Activated CD4-positive, CD25-positive, alpha-beta regulatory T cell treated with anti-CD3 and anti-CD28 coated beads, Interleukin-2, amount 50 U/mL, for 24 hours (primary cell): ENCODE data around the gene ADGRL1.
"Not testable (repeated sequence)": the region's sequence is repeated elsewhere in the genome, so short reads cannot be mapped to it uniquely, and the experiment has no call there.

Experiments
- ATAC-seq, 2 donors: fragments of 150-1000 bp; cut with Tn5 transposase; one replicate each; pipeline ENCODE4 v1.10.0; 2021; ENCODE audit warnings: mild to moderate bottlenecking in 1 of 2, moderate library complexity in 1 of 2

Gene ADGRL1

DNA sequence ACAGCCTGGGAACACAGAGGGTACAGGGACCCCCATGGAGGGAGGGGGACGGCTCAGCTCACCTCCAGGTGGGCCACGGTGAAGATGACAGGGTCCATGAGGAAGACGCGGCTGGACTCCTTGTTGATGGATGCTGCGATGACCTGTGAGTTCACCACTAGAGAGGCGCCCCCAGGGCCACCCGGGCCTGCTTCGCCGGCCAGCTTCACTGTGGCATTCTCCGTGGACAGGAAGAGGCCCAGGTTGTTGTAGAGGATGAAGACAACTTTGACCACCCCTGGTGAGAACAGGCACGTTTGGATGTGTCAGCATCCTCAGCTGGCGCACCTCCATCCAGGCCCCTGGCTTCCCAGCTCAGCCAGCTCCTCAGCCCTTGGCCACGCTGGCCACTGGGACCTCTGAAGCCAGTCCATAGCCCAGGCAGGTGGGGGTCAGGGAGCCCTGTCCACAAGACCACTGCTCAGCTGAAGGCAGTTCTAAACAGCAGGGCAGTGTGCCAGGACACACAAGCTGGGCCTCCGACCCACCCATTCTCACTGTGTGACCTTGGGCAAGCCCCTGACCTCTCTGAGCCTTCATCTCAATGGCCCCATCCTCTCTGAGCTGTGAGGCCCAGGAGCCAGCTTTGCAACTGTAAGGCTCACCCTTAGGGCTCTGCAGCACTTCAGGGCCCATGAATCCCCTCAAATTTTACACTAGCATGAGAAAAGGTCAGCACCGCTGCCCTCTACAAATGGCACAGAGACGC is 47.5 kb downstream of the ADGRL1 start:
- no peak for ATAC-seq

DNA sequence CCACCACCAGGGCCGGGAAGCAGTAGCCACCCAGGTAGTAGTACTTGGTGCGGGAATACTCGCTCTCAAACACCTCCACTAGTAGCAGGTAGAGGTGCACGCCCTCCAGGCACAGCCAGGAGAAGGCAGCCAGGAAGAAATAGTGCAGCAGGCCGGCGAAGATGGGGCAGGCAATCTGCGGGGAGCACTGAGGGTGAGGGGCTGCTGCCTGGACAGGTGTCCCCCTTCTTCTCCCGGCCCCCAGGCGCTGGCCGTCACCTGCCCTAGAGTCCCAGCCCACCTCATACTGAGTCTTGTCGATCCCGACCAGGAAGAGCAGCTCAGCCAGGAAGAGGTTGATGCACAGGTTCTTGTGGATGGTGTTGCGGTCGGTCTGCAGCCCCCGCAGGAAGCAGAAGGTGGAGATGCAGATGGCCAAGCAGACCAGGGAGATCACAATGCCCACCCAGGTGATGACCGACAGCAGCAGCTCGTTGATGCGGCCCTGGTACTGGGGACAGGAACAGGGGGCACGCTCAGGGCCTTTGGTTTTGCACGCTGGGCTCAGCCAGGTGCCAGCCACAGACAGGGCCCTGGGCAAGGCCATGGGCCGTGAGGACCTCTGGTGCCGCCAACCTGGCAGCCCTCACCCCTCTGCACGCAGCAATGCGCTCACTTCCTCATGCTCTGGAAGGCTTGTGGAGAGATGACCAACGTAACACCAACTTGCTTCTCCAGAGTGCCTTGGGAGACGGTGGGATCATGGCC is 48.8 kb downstream of the ADGRL1 start:
- ATAC-seq: no peak

DNA sequence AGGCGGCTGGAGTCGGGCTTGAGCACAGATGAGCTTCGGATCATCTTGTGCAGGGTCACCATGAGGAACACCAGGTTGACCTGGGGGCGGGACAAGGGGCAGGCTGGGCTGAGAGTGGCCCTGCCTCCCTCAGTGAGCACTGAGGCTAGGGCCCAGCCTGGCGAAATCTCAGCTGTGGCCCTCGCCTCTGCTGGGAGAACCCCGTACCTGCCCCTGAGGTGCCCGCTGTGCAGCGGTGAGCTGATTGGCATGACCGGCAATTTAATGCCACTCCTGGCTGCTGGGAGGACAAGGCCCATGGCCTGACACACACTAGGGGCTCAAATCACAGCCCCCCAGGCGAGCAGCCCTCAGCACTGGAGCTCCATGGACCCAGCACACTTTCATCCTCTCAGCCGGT is 49.8 kb downstream of the ADGRL1 start:
- ATAC-seq: no peak

DNA sequence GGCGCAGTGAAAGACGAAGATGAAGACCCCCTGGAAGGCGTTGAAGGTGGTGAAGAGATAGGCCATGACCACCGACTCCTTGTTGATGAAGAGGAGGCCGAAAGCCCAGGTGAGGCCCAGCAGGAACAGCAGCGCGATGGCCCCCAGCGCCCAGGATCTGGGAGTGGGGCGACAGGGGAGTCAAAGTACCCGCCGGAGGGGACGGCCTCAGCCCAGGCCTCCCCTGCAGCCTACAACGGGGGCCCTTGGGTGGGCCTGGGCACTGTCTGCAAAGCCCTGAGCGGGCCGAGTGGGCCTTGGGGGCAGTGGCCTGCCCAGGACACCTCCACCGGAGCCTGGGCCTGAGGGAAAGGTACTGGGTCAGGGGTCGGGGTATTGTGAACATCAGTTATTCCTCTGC is 50.6 kb downstream of the ADGRL1 start:
- ATAC-seq: no peak

DNA sequence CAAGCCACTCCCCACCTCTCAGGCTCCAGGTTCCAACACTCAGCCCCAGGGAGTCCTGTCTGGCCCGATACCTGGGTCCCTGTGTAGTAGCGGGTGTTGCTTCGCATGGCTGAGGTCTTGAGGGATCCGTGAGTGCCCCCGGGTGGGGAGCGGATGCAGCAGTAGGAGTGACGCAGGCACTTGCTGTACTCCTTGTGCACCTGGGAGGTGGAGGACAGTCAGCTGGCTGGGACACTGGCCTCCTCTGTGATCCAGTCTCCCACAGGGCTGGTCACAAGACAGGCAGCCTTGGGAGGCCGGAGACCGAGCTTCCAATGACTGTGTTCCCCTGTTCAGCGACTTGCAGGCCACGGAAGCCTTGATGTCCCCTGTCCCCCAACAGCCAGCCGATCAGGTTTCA is 53.3 kb downstream of the ADGRL1 start:
- no peak for ATAC-seq

DNA sequence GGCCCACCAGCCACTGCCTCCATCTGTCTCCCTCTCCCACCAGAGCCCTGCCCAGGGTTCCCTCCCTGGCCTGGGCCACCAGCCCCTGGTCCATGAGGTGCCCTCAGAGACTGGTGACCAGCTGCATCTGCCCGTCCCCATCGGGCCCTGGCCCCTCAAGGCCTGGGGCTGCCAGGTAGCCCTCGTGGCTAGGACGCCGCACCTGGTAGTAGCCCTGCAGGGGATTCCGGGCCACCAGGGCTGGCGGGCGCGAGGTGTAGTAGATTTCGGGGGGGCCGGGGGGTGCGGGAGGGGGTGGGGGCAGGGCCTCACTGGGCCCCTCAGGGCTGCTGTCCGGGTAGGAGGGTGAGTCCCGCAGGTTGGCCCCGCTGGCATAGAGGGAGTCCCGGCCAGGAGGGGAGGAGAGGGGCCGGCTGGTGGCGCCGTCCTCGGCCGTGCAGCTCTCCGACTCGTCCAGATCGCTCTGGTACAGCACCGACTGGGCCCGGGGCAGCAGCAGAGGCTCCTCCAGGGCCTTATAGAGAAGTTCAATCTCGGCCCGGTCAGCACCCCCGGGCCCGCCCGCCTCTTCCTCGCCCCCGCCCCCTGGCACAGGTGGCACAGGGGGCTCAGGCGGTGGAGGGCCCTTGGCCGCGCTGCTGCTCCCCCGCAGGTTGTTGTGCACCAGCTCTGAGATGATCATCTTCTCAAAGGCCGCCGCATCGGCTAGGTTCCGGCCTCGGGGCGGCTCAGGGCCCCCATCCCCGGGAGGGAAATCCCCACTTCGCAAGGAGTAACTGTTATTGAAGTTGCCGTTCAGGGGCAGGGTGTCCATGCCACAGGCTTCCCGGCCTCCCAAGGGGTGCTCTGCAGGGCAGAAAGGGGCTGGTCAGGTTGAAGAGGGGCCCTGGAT is 55.0 kb downstream of the ADGRL1 start:
- ATAC-seq: no peak

DNA sequence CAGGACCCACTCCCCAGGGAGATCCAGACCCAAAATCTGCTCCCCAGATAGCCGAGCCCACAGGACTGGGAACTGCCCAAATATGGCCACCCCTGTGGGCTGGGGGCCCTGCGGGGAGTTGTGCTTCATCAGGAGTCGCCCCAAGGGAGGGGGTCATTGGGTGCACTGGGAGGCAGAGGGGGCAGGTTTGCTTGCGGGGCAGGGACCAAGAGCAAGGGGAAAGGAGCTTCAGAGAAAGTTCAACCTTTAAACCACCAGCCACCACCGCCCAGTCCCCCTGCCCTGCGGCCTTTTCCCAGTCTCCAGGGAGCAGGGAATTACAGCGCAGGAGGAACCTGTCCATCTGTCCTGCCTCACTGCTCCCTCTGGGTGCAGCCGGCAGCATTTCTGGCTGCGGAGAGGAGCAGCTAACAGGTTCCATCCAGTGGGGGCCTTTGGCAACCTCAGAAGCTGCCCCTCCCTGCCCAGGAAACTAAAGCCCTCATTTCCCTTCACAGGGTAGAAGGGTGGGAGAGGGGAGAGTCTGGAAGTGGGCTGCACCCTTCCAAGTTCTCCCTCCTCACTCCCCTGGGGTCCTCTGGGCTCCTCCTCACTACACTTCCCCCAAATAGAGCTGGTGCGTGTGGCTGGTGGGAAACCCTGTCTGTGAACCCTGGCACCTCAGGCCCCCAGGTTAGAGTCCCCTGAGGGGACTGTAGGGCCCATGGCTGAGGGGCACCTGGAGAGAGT is 55.8 kb downstream of the ADGRL1 start:
- ATAC-seq: no peak

DNA sequence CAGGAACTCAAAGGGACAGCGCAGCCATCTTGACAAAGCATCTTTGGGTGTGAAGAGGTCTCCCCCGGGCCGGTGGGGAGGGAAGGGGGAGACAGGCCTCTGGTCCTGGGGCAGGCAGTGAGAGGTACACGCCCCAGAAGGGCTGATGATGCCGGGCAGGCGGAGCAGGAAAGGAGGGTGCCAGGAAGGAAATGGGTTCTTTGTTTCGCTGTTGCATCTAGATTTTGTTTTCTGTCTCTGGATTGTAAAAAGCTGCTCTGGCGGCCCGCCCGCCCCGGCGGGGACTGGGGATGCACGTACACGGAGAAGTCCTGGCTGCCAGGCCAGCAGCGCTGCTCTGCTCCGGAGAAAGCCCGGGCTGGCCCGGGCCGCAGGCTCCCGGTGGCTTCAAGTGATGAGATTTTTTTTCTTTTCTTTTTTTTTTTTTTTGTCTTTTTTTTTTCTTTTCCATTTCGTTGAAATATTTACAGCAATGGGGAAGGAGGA is 56.4 kb downstream of the ADGRL1 start:
- peak; percentile 66 to 73 for ATAC-seq

DNA sequence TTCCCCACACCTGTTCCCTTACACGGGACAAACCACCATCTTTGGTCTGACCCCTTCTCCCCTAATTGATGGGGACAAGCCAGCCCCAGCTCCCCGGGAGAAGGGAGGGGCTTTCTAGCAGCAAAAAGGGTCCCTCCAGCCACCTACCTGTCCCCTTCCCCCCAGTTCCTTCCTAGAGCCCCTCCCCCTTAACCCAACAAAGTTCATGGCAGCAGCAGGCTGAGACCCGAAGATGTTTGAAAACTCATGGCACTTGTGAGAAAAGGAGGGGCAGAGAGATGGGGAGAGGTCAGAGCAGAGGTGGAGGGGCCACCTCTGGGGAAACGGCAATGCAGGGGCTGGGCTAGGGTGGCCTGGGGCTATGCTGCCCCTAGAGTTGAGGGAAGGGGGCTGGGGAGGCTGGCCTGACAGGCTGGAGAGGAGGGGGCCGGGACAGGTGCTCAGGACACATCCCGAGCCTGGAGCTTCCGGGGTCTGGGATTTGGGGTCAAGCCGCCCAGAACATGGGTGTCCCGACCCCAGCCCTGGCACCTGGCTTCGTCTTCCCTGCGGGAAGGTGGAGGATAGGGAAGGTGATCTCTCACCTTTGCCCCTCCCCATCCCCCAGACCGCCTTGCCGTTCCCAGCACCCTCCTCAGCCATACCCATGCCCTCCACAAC is 57.1 kb downstream of the ADGRL1 start:
- peak in 1 of 2 donors; percentile 8 for ATAC-seq

DNA sequence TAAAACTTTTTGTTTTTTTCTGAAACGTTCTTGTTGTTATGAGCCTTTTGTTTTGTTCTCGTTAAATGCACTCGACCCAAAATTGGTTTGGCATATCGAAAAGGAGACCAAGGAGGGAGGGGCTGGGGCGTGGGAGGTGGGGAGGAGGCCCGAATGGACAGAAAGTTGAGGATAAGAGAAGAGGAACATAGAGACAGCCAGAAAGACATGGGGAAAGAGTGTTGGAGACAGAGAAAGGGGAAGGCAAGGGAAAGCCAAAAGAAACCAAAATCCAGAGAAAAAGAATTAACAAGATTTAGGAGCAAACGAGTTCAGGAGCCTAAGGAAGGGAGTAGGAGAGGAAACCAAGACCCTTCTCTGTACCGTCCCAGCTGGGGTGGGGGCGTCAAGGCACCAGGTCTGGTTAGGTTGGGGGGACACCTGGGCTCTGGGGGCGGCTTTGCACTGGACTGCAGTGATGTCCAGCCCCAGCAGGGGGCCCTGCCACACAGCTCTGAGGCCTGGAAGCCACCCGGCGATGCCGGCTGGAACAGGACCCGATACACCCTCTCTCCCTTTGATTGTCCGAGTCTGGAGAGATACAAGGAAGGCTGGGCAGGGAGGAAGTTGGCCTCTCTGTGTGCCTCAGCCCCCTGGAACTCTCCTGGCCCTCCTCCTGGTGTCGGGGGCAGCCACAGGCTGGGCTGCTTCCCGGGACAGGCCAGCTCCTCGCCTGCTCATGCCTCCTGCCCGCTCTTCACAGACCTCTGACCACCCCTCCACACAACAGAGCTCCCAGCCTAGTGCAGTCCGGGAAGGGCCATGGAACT is 58.0 kb downstream of the ADGRL1 start:
- peak; percentile 51 to 56 for ATAC-seq

DNA sequence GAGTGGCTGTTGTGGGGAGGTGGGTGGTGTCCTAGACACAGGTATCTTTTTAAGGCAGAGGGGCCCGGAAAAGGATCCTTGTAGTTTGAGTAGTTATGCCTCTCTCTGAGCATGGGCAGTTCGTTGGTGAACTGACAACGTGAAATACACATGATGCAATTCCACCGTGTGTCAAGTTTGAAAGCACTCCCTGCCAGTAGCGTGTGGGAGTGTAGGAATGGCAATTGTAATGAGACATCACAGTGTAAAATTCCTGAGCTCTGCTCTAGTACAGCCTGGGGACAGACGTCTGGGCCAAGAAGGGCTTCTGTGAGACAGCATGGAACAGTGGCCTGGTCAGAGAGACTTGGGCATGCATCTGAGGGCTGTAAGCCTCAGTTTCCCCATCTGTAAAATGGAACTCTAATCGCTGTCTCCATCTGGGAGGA is 59.2 kb downstream of the ADGRL1 start:
- ATAC-seq: no peak

DNA sequence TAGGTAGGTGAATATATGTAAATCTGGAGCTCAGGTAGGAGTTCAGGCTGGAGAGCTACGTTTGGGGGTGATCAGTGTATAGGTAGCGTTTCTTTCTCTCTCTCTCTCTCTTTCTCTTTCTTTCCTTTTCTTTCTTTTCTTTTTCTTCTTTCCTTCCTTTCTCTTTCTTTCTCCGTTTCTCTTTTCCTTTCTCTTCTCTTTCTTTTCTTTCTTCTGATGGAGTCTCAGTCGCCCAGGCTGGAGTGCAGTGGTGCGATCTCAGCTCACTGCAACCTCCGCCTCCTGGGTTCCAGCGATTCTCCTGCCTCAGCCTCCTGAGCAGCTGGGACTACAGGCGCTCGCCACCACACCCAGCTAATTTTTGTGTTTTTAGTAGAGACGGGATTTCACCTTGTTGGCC is 59.8 kb downstream of the ADGRL1 start:
- ATAC-seq: not testable (repeated sequence)

DNA sequence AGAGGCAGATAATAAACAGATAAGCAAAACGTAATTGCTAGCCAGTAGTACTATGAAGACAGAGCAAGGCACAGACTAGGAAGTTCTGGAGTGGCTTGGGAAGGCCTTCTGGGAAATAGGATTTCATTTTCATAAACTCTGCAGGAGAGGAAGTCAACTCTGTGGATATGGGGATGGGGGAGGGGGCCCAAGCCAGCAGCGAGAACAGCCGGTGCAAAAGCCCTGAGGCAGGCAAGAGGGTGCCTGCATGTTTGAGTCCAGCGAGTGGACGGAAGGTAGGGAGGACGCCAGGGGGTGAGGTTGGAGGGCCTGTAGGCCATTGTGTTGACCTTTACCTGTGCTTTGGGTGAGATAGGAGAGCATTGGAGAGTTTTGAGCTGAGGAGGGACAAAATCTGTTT is 60.6 kb downstream of the ADGRL1 start:
- ATAC-seq: no peak

DNA sequence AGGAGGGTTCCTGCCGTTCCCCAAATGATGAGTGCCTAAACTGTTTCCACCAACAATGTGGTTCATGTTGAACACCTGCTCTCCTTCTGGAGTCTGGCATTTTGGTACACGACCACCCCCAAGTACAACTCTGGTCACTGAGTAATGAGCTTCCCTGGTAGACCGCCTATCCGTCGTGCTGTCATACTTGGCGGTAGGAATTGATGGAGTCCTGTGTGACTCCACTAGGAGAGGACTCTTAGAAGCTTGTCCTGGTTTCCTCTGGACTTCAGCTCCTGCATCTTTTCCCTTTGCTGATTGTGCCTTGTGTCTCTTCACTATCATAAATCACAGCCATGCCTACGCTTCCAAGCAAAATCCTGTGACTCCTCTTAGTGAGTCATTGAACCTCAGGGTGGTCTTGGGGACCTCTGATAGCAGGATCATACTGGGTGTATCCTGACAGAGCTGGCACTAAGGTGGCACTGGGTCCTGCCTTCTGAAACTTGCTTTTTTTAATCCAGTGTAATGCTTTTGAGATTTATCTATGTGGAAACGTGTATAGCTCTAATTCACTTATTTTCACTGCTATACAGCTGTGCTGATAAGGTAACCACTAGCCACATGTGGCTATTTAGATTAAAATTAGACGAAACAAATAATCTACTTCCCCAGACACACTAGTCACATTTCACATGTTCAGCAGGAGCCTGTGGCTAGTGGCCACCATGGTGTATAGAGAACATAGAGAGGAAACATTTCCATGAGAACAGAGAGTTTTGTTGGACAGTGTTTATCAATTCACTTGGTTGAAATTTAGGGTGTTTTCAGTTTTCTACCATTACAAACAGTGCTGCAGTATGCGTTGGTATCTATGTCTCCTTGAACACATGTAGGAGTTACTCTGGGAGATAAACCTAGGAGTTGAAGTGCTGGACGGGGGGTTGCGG is 63.4 kb downstream of the ADGRL1 start:
- ATAC-seq: no peak

DNA sequence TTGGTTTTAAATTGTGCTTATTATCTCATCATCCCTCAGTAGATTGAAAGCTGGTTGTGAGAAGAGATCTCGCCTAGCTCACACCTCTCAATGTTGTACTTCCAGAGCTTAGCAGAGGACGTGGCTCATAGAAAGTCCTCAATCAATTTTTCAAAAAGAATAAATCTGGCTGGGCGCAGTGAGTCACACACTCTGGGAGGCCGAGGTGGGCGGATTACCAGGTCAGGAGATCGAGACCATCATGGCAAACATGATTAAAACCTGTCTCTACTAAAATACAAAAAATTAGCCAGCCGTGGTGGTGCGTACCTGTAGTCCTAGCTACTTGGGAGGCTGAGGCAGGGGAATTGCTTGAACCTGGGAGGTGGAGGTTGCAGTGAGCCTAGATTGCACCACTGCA is 64.9 kb downstream of the ADGRL1 start:
- no peak for ATAC-seq

DNA sequence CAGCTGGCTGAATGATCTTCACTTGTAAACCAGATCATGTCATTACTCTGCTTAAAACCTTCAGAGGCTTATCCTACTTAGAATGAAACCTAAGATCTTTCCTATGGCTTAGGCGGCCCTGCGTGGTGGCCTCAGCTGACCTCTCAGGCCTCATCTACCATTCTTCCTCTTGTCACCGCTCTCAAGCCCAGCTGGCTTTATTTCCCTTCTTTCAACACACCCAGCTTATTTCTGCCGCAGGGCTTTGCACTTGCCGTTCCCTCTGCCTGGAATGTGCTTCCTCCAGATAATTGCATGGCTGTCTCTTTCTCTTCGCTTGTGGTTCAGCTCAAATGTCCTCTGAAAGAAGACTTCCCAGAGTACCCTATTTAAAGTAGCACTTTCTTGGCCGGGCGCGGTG is 66.0 kb downstream of the ADGRL1 start:
- no peak for ATAC-seq

DNA sequence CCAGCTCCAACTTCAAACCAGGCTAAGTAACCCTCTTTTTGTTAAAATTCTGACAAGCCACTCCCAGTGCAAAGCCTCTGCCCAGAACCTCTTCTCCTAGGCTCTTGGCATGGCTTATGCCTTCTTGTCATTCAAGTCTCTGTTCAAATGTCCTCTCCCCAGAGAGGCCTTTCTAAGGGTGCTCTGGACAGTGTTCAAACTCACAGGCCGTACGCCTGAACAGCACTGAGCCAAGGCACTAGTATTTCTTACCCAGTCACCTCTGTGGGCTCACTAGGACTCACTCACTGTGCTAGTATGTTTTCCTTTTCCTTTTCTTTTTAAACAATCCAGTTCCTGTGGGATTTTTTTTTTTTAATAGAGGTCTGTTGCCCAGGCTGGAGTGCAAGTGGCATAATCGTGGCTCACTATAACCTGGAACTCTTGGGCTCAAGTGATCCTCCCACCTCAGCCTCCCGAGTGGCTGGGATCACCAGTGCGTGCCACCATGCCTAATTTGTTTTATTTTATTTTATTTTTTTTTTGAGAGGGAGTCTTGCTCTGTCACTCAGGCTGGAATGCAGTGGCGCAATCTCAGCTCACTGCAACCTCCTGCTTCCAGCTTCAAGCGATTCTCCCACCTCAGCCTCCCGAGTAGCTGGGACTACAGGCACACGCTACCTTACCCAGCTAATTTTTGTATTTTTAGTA is 67.2 kb downstream of the ADGRL1 start:
- ATAC-seq: no peak

DNA sequence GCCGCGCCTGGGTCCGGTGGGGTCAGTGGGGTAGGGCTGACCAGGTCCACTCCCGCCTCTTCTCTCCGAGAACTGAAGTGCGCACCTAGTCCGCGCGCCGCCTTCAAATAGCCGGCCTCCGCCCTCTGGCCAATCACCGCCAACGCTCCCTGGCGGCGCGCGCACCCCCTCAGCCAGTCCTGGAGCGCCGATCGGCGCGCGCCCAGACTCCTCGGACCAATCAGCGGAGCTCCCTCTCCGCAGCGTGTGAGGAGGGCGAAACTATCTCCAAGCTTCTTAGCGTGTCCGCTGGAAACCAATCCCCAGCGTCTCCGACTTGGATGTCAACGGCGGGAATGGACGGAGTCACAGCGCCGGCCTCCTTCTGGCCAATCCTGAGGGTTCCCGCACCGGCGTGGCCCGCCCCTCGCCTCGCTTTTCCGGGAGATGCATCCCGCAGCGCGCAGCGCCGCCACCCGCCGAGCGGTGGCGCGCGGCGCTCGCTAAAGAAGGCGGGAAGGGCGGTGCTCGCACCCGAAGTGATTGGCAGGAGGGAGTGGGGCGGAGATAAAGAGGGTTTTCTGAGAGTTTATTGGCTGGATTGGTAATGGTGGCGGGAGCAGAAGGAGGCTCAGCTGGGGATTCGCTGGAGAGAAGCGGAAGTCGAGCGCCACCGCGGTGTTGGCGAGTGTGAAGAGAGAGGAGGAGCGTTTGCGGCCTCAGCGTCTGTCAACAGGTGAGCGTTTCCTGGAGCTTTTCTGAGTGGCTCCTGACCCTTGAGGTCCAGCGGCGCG is 69.3 kb downstream of the ADGRL1 start, which contains the start of gene ASF1B:
Gene ASF1B, minus strand, starts transcription at position 81 of the 773 bp plus-strand sequence. CDS start 133 bp downstream, outside the sequence.
- peak; percentile 88 to 89 for ATAC-seq
